Stimulated activated CD4-positive, alpha-beta T cell treated with anti-CD3 and anti-CD28 coated beads, Interleukin-15, amount 100 ng/mL, for 24 hours (primary cell): Measurements from ENCODE around the gene TRAT1.
A peak's percentile ranks its signal among the peaks of the same experiment; 100 is the strongest.
"Not testable (repeated sequence)": the region's sequence is repeated elsewhere in the genome, so short reads cannot be mapped to it uniquely, and the experiment has no call there.

ENCODE experiments used
- DNase-seq: peaks from one replicate; pipeline ENCODE4 v3.0.0-alpha.2; 2020

The TRAT1 gene, protein sequence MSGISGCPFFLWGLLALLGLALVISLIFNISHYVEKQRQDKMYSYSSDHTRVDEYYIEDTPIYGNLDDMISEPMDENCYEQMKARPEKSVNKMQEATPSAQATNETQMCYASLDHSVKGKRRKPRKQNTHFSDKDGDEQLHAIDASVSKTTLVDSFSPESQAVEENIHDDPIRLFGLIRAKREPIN

DNA sequence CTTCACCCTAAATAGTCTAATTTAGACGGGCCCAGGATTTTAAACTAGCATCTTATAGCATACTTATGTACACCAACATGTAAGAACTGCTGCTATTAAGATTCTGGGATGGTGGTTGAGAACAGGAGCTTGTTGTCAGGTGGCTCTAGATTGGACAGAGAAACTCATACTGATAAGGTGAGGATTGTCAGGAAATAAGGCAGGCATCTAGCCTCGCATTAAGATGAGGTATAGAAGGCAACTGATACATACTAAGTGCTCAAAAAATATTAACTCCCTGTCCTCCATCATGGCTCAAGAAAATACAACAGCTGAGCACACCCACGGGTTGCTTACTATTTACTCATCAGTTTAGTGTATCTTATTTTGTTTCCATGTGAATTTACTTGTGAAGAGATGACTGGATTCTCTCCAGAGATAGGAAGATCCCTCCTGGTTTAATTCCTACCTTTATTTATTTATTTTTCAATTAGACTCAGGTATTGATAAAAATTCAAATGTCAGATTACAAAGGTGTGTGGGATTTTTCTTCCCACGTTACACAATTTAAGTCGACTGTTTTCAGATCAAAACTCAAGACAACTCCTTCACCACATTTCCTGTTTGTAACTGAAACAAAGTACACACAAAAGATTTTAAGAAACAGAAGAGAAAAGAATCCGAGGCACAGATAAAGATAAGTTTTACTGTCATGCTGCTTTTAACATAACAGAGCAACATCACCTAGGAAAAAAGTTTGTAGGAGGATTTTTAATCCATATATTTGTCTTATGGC is at the start of gene TRAT1:
TSS of gene TRAT1 (plus strand) at position 664 of the 775 bp plus-strand sequence. CDS start 142 bp downstream, outside the sequence.
- no peak for DNase-seq

DNA sequence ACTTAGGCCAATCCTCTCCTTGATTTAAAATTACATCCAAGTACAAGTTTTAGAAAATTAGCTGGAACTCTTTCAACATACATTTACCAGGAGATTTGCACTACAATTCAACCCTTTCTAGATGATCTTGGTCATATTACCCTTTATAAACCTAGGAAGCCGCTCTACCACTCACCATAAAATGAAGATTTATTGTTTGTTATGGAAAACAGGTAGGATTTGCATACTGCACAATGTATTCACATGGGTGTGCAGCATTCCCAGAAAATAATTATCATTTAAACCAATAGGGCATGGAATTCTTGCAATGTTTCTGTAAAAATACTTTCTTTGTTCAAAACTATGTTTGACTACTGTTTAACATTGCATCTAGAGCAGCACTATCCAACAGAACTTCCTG is 46.9 kb upstream of the TRAT1 start:
- no peak for DNase-seq

DNA sequence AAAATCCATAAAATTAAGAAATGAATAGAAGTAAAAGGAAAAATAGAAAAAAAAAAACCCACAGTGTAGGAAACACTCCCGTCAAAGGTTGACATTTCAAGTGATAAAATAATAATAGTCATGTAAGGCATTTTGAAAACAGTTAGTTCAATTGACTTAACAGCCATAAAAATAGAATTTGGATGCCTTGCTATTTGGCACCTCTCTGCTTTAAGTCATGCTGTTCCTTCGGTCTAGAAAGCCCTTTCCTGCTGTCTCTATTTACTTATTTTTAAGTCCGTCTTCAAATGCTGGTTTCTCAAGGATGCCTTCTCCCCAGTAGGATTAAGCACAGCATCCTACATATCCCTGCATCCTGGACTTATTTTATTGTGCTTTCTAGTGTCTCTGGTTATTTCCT is 43.1 kb upstream of the TRAT1 start:
- no peak for DNase-seq

DNA sequence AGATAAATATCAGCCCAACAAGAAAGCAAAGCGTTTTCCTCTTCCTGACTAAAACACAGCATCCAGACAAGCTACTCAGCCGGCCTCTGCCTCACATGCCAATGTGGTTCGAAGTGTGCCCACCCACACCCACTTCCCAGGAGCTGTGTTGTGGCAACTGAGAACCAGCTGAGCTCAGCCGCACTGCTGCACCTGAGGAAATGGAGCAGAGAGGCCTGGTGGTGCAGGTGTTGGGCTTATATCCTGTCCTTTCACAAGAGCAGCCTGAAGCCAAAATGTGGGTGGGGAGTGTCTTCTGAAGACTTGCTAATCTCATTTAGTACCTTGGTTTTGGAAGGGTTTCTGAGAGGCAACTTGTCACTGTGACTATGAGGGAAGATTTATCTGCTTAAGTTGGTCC is 42.4 kb upstream of the TRAT1 start:
- peak; percentile 32 for DNase-seq

DNA sequence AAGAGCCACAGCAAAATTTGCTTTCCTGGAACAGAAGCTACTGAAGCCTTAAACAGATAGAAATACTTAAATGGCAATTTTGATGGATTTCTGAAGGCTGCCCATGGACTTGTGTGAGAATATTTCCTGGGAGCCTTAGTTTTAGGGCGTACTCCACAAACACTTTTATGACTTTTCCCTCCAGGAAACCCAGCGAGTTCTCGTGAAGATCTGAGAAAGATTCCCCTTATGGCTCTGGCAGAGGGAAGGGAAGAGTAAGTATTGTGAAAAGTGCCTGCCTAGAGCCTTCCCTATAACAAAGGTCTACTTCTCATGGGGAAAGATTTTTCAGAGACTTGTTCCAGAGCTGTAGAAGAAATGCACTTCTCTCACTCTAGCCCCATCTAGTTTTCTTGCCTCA is 31.1 kb upstream of the TRAT1 start:
- DNase-seq, result no peak

DNA sequence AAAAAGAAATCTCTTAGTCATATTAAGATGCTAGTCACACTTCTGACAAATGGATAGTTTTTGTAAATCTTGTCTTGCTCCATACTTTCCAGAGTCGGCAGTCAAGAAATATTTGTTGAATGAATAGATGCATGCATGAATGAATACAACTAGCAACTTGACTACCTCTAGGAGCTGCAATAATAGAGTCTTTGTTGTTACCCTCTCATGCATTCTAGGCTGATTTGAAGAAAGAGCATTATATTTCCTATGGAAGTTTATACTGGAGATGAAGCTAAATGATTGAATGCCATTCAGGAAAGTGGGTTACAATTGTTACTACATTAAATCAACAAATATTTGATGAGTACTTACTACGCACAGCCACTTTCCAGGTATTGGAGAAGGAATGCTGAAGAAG is 18.1 kb upstream of the TRAT1 start:
- DNase-seq, result no peak

DNA sequence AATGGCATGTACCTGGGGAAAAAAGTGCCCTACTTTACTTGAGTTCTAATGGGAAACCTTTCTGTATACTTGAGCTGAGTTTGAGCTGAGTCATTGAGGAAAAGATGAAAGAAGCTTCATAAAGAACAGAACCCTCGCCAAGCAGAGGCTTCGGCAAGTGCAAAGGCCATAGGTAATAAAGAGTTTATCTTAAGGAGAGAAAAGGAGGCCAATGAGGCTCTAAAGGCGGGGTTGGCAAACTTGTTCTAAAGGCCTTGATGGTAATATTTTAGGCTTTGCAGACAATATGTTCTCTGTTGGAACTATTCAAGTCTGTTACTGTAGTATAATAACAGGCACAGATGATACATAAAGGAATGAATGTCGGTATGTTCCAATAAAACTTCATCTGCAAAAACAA is 17.6 kb upstream of the TRAT1 start:
- DNase-seq, result no peak

DNA sequence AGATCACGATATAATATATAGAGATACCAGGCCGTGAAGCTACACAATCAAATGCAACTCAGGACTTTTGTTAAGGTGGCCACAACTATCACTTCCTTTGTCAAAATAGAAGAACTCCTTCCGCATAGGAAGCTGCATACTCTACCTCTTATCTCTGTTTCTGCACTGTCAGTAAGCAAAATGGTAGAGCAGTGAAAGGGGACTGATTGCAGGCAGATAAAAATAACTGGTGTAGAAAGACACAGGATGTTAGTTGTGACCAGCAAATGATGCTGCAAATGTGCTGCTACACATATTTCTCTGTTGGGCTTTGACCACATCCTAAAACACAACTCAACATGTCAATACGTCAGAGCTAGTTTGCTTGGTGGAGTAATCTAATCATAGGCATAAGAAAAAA is 16.3 kb upstream of the TRAT1 start:
- DNase-seq, result no peak

DNA sequence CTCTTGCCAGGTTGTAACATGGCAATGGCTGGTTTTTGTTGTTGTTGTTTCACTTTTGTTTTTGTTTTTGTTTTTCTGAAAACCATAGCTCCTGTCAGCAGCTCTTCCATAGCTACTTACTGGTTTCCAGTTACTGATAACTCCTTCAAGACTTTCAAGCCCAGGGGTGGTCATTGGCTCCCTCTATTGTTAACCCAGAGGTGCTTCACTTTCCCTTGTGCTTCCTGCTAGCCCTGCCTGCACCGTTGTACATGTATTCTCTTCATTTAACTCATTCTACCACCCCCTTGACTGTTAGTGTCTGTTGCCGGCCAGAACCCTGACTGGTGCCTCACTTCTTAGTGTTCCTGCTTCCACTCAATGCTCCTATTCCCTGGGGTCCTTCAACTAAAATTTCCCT is 4.2 kb upstream of the TRAT1 start:
- DNase-seq, result peak; percentile 67

DNA sequence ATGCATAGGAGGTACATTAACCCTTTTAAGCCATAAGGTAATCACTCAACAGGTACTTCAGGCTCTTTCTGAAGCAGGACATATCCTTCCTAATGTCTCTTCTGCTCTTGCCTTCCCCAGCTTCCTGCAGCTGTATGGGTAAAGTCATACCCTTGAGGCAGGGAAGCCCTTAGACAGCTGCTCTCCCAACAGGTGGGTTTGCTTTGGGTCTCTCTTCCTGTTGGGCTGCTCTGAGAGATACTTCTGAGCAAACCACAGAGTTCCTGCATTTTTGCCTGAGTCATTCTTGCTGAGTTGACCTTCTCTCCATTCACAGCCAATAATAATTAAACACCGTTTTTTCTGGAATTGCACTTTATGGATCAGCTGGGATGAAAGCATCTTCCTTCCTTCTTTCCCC is 2.0 kb upstream of the TRAT1 start:
- no peak for DNase-seq

DNA sequence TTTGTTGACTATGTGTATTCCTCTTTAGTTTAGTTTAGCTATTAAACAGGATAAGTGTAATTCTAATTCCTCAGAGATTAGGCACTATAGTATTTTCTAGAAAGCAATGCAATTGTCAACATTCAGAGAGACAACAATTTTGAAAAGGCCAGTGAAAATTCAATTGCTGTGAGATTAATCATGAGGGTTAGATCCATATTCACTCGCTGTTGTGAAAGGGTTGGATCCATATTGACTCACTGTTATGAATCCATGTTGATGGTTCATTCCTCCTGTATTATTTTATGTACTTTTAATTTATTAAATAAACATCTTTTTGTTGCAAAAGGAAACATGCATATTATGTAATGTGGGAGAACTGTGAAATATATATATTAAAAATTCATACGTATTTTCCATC is 641 bp downstream of the TRAT1 start:
- no peak for DNase-seq

DNA sequence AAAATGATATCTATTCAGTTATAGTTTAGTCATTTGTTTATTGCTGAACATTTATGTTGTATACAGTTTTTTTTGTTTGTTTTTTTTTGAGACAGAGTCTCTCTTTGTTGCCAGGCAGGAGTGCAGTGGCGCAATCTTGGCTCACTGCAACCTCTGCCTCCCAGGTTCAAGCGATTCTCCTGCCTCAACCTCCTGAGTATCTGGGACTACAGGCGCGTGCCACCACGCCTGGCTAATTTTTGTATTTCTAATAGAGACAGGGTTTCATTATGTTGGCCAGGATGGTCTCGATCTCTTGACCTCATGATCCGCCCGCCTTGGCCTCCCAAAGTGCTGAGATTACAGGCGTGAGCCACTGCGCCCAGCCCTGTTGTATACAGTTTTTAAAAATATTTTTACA is 1.2 kb downstream of the TRAT1 start:
- not testable (repeated sequence) for DNase-seq

DNA sequence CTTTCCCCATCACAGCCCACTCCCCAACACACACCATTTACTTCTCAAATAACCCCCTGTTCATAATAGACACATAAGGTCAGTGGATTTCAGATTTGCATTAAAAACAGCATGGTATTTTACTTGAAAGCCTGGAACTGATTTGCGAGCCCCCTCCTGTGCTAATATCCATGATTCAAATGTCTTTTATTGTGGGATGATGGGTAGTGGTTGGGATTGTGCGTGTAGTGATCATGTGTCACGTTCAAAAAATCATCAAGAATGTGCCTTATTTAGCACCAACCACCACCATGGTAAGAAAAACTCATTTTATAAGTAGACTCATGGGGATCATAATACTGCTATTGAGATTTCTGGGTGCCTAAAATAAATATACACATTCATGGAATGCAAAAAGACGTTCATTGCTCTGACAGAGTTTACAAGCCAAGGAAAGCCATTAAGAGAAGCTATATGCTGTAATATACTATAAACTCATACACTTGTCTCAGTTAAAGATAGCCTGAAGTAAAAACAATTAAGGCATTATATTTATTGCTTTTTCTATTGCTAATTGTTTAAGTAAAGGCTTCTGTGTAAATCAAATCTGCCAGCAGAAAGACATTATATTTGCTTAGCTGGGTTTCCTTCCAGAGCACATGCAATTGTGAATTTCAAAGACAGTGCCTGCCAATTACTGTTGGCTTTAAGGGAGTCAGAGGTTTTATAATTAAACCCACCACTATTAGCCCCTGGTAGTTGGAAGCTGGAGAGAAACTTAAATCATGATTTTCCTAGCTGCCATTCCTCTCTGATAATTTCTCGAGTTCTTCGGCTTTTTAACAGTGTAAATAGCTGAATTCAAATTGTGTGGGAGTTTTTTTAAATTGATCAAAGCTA is 4.0 kb downstream of the TRAT1 start:
- no peak for DNase-seq

DNA sequence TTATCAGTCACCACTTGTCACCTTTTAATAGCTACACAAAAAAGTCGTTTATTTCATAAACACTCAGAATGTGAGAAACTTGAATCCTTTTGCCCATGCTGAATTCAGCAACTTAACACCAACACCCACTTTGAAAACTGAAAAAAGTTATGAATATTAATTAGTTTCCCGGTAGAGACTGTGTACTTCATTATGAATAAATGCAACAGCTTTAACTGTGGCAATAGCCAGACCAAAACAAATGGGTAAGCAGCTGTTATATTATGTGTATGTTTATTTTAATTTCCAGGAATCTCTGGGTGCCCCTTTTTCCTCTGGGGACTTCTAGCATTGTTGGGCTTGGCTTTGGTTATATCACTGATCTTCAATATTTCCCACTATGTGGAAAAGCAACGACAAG is 7.8 kb downstream of the TRAT1 start:
- DNase-seq, result no peak

DNA sequence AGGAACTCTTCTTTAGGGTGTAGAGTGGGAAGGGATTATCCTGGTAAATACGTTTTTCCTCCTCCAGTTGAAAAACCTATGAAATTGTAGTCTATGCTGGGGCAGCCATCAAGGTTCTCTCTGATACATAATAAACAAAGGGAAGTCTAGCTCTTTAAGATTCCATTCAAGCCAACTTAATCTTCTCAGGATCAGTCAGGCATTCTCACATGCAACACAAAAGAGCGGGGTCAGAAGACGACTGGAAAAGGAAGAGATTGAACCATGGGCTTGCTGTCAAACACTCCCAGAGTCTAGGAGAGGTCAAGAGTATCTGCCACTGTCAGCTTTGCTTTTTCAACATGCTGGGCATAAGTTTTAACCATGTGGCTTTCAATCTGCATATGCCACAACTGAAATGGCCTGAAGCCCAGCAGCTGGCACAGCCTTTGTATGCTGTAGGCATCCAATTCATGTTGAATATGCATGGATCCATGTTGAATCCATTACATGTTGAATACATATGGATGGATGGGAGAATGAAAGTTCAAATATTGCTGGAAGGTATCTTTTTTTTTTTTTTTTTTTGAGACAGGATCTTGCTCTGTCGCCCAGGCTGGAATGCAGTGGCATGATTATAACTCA is 8.5 kb downstream of the TRAT1 start:
- DNase-seq, result no peak

DNA sequence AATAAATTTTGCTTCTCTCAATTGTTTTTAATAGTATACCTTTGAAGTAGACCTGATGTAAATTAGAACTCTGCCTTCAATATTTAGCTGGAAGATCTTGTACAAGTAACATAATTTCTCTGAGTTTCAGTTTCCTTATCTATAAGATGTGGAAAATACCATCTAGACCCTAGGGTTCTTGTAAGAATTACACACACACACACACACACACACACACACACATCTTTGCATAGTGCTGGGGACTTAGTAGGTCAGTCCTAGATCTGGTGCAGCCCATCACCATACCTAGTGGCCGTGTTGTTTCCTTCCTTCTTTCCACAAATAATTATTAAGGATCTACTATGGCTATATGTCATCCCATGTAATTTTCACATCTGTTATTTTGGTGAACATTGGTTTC is 11.0 kb downstream of the TRAT1 start:
- DNase-seq, result peak; percentile 39

DNA sequence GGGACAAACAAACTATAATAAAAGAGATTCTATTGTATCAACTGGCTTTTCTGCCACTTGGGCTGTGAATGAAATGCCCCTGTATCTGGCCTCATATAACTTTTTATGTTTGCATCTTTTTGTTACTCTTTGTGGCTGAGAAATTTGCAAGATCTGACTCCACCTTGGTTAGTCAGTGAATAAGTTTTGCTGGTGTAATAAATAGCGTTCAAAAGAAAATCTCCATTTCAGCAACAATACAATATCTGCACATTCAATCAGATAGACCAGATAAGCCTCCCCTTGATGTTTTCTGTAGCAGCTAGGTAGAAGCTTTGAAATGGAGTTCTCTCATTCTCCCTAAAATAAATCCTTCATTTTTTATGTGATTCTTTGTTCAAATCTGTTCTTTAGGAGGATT is 12.0 kb downstream of the TRAT1 start:
- DNase-seq, result no peak

DNA sequence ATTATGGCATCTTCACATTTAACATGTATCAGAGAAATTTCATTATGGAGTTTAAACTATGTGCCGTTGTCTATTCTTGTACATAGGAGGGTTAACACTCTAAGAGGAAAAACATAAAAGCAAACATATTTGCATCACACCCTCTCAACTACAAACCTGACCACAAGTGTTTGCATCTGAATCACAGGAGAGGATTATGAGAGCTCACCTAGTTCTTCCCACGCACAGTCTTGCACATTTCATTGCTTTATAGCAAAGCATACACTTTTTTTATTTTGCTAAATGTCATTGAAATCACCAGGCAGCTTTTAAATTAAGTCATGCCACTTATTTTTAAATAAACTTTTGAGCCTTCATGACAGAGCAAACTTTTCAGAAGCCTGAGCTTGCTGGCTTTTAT is 12.5 kb downstream of the TRAT1 start:
- peak; percentile 50 for DNase-seq

DNA sequence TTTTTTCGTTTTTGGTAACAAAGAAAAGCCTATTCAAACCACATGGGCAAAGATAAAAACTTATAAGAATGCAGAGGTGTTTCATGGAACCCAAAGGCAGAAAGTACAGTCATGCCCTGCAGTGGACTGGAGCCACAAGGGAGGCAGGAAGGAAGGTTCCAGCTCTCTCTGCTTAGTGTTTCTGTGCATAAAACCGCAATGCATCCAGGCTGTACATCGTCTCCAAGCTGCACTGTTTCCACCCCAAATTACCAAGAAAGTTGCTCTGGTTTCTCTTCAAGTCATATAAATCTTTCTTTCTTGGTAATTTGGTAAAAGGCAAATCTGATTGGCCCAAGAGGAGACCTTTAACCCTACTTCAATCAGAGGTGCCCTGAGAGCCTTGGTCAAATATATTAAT is 15.8 kb downstream of the TRAT1 start:
- DNase-seq, result peak; percentile 72

DNA sequence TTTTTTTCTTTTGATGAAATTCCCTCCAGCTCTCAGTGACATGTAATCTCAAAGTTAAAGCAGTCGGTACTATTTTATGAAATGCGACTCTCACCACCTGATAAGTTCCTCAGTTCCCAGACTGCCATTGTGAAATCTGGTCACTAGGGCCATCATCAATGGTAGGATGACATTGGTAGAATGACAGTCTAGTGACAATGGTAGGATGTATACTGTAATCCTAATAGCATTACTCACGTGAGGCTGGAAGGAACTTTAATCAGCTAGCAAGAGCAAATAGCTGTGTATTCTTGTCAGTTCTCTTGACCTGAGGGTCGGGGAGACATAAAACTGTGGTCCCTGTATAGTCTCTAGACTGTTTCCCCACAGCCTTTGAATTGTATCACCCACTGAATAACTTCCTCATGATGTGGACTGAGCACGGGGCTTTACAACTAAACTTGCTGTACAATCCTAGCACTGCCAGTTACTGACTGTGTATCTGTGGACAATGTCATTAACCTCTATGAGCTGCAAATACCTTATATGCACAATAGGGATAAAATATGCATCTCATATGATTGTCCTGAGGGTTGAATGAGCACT is 23.2 kb downstream of the TRAT1 start:
- DNase-seq, result no peak

DNA sequence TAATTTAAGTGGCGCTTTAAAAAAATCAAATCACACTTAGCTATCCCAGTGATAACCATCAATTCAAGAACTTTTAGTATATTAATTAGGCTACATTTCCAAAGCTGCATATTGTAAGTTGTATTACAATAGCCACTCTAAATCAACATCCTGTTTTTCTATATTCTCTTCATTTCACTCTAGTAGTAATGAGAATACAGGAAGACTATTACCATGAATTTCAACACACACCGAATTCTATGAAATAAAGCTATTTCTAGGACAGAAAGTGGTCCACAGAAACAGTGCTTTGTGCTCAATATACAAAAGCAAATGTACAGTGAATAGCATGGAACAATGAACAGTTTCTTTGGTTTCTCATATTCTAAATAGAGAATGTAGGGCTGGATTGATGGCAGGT is 24.6 kb downstream of the TRAT1 start:
- no peak for DNase-seq

DNA sequence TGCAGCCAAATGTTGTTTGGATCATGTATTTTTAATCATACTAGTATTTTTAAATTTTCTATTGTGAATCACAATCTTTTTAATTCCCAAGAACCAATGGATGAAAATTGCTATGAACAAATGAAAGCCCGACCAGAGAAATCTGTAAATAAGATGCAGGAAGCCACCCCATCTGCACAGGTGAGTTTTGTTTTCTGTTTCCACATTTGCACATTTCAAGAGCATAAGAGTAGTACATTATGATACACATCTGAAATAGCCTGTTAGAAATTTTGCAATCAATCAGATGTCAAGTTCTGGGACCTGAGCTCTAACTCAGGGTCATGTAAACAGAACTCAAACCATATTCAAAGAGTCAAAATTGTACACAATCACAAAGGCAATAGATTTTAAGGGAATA is 26.5 kb downstream of the TRAT1 start:
- DNase-seq, result no peak

DNA sequence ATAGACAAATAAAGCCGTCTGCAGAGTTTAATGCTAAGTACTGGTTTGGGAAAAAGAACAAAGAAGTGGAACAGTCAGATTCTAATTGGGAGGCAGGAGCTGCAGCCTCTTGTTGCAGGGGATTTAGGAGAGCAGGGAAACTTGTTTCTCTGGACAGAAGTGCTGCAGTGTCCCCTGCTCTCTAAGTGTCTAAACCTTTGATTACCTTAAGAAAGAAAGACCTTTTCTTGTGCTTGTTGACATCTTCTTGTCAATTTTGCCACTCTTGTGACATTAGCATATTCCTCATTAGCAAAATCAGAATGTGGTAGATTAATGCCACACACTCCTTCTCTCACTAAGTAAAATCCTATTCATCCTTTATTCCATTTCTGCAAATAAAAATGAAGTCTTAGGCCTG is 38.8 kb downstream of the TRAT1 start:
- no peak for DNase-seq
